Psoas muscle (tissue), 8 donors: ENCODE measurements around the gene CLMN. TPM values are rescaled to one million over a fixed set of nuclear protein-coding genes. Genes with fewer than 3 reads are reported as not detected.

Experiments used
- ATAC-seq, 4 donors: fragments of 200-7000 bp; cut with Tn5 transposase; one replicate each; pipeline ENCODE4 v1.9.1; 2020; ENCODE audit warnings: moderate library complexity in 3 of 4, mild to moderate bottlenecking in 2 of 4
- DNase-seq, 2 donors: peaks; one replicate each; pipeline ENCODE4 v3.0.0-alpha.2; 2020
- H3K27ac ChIP-seq: fragments of 200-600 bp; one replicate; pipeline ENCODE4 v1.8.0; 2022
- H3K27me3 ChIP-seq, 3 donors: fragments of 200-600 bp in 1 of 3; one replicate each; pipeline versions ENCODE4 v1.6.1 to v1.8.0; 2013 to 2022; ENCODE audit warnings: low read length in 2 of 3, mild to moderate bottlenecking in 2 of 3, moderate library complexity in 1 of 3; ENCODE audit not compliant: insufficient read depth in 3 of 3
- H3K36me3 ChIP-seq, 2 donors: fragments of 200-600 bp in 1 of 2; one replicate each; pipeline versions ENCODE4 v1.6.1 to v1.8.0; 2013 to 2022; ENCODE audit warnings: low read depth in 1 of 2, mild to moderate bottlenecking in 1 of 2, moderate library complexity in 1 of 2; ENCODE audit not compliant: insufficient read depth in 1 of 2
- H3K4me1 ChIP-seq: fragments of 200-600 bp; one replicate; pipeline ENCODE4 v1.8.0; 2022
- H3K4me3 ChIP-seq: fragments of 200-600 bp; one replicate; pipeline ENCODE4 v1.8.0; 2022; ENCODE audit warnings: mild to moderate bottlenecking
- H3K9me3 ChIP-seq: fragments of 200-600 bp; one replicate; pipeline ENCODE4 v1.8.0; 2022
- CTCF ChIP-seq: fragments of 200-600 bp; IDR thresholded peaks from one replicate; pipeline ENCODE4 v1.8.0; 2022; ENCODE audit warnings: antibody characterized with exemption
- WGBS, 3 donors: extraction: QIAGEN DNeasy Blood & Tissue Kit; methylation state at CpG; one replicate each; pipeline versions ENCODE4 v1.1.6 to v1.1.7; 2013; 5-methylcytosine and 5-hydroxymethylcytosine counted together
- intact Hi-C, 2 donors: fragments of 100-400 bp; cut with DNase I; formaldehyde crosslinking; loops; one replicate each; pipeline versions ENCODE4 v1.11.0 to v1.14.2; 2022
- polyA plus RNA-seq, 3 donors: library from polyadenylated mRNA; stranded (reverse); fragments of 200-250 nt; gene quantifications; one replicate each; pipeline ENCODE4 v1.2.3, GENCODE V29; 2013
- total RNA-seq, 4 donors: library from RNA; stranded (reverse); fragmentation: NEBNext Ultra II Directional in 2 of 4; extraction: Animal tissue kit (Norgen Biotek cat#: 25700) in 2 of 4; gene quantifications; one replicate each; pipeline versions ENCODE4 v1.2.1 to v1.2.4, GENCODE V29; 2021 to 2023
- donor health status: healthy with polysubstance abuse.
- donor health status: DM: no; HTN: no; CAD: no; lungs with moderate emphysema.
- donor health status: Bipolar disorder and iron deficiency.
- donor health status: healthy.
- donor health status: DM: yes; HTN: yes; CAD: no.
- donor health status: DM: no; HTN: no; CAD: no.
- donor health status: DM: no; HTN: no; CAD: no.
- donor health status: DM: yes; HTN: yes; CAD: no.

The CLMN gene
- total and polyA plus RNA-seq, 7 donors = 1.7 to 9.6 (median 3.9) TPM

- no peak for TF ChIP-seq CTCF
- Histone ChIP-seq H3K36me3 (no peaks in the 10 kb centered on the region), H3K4me1 (peaks cover 17% of the 10 kb centered on the region), H3K9me3 (peaks cover 9% of the 10 kb centered on the region), H3K27ac (no peak overlapping the region), H3K27me3 (no peaks in the 10 kb centered on the region), H3K4me3 (no peak overlapping the region)
- no peak for DNase-seq
- intact Hi-C loops = no loop called here
- no peak for ATAC-seq
- 73 to 82% (median 74%) methylated on average over 7 of the region's 7 CpGs for WGBS, 3 donors
These were observed 128.9 kb downstream of the CLMN start for GRCh38 chr14:95190857-95191256.

DNA sequence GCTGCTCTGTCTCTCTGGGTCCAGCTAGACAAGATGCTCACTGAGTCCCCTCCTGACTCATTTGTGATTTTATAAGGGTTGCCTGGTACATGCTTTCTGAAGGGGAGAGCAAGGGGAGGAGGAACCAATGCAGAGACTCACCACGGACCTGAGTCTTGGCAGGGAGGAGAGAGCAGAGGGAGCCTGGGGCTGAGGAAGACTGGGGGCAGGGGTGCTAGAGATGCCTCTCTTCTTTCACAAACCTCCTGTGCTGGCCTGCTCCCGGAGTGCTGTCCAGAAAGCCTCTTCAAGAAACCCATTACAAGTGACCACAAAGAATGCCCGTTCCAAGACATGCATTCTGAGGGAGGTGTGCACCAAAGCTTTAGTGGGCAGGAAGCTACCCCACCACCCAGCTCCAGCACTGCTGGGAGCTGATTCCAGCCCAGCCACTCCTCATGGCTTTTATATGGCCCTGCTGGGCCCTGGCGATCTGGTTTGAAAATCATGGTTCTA, 129.3 kb downstream of the CLMN start:
- 66 to 79% (median 78%) methylated on average over 4 of the region's 4 CpGs for WGBS, 3 donors
- Histone ChIP-seq H3K9me3 (peaks cover 9% of the 10 kb centered on the region), H3K4me1 (peaks cover 17% of the 10 kb centered on the region), H3K27ac (no peak overlapping the region), H3K27me3 (no peaks in the 10 kb centered on the region), H3K36me3 (no peaks in the 10 kb centered on the region), H3K4me3 (no peak overlapping the region)
- TF ChIP-seq CTCF = no peak
- ATAC-seq (no peak), DNase-seq (no peak)
- intact Hi-C loops = no loop called here

DNA sequence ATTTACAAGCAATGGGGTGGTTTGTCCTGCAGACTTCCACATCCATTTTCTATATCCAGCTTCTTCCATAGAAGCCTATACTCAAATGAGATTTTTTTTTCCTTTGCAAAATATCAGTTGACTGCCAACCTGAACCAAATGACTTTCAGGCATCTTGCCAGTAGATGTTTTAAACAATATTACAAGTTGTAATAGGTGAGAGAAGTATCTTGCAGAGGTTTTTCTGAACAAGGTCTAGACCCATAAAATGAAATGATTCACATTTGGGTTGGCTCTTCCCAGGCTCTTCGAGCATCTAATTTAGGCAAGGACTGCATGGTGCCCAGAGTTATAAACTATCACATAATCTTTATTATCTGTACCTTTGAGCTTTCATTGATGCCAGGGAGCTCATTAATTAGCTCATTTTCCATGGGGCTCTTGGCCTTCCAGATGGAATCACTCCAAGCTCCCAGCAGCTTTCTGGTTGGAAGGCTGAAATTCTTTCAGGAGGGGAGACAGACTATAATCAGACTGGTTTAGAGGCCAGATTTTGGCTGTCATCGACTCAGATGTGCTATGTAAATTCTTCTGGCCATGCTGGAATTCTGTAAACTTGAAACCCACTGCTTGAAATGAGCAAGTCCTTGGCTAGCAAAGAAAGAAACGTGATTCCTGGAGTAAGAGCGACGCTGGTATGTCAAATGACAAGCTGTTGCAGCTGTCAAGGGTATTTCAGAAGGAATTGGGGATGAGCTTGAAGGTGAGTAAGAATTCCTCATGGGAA, 130.2 kb downstream of the CLMN start:
- peak in 1 of 4 donors; percentile 36 for ATAC-seq
- Histone ChIP-seq H3K36me3 (no peaks in the 10 kb centered on the region), H3K4me3 (no peak overlapping the region), H3K4me1 (peaks cover 23% of the 10 kb centered on the region), H3K9me3 (peaks cover 9% of the 10 kb centered on the region), H3K27me3 (no peaks in the 10 kb centered on the region), H3K27ac (no peak overlapping the region)
- DNase-seq = no peak
- WGBS, 3 donors = 24 to 45% (median 25%) methylated on average over 5 of the region's 5 CpGs
- intact Hi-C loops = no loop called here
- no peak for TF ChIP-seq CTCF

DNA sequence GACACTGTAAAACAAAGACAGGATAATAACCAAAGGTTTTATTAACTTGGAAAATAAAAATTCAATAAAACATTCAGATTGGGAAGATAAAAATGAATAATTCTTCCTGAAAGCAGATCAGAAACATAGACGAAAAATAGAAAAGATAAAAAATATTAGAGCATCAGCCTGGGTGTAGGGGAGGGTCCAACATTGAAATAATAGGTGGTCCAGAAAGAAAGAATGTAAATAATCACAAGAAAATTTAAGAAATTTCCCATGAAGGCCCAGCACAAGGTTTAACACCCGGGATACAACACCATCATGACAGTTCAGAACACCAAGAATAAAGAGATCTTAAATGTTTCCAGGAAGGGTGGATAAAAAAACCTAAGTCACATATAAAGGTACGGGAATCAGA, 131.3 kb downstream of the CLMN start:
- intact Hi-C loops = no loop called here
- no peak for DNase-seq
- Histone ChIP-seq H3K27me3 (no peaks in the 10 kb centered on the region), H3K9me3 (peaks cover 9% of the 10 kb centered on the region), H3K4me1 (peaks cover 30% of the 10 kb centered on the region), H3K27ac (no peak overlapping the region), H3K36me3 (no peaks in the 10 kb centered on the region), H3K4me3 (no peak overlapping the region)
- no peak for TF ChIP-seq CTCF
- ATAC-seq = no peak
- WGBS, 3 donors = 88 to 95% (median 94%) methylated on average over 3 of the region's 3 CpGs
